CD4-positive, alpha-beta T cell (primary cell): ENCODE measurements around the gene TGFB1I1. TPM values are rescaled to one million over a fixed set of nuclear protein-coding genes. Genes with fewer than 3 reads are reported as not detected.
A peak's percentile ranks its signal among the peaks of the same experiment; 100 is the strongest.

Source experiments
- ATAC-seq: fragments of 200-7000 bp; cut with Tn5 transposase; one replicate; pipeline ENCODE4 v1.10.0; 2022; ENCODE audit warnings: mild to moderate bottlenecking; ENCODE audit not compliant: poor library complexity
- CTCF ChIA-PET: fragments of 350-600 bp; sonication (Branson Sonifier 250); formaldehyde crosslinking; loops from one replicate; lab custom pipeline; 2021; ENCODE audit warnings: antibody characterized with exemption, inconsistent platforms; lab: Charles Lee
- POLR2A ChIA-PET: fragments of 350-600 bp; sonication (Branson Sonifier 250); formaldehyde crosslinking; loops from one replicate; lab custom pipeline; 2021; ENCODE audit warnings: antibody characterized with exemption, inconsistent platforms; lab: Charles Lee
- DNase-seq, 14 experiments: peaks; one replicate each; pipeline ENCODE4 v3.0.0-alpha.2; 2013 to 2020; ENCODE audit warnings: mixed read lengths in 2 of 14
- H3K27ac ChIP-seq, 2 donors: one replicate each; pipeline versions ENCODE4 v1.5.1 to v1.7.0; 2013; ENCODE audit warnings: low read length in 2 of 2, low read depth in 1 of 2, mild to moderate bottlenecking in 1 of 2
- H3K27me3 ChIP-seq, 2 experiments: 1 replicate in 1 of 2; 2 replicates in 1 of 2; pipeline versions ENCODE4 v1.6.1 to v1.7.0; 2013; ENCODE audit warnings: low read length in 2 of 2, control low read depth in 1 of 2, mild to moderate bottlenecking in 1 of 2, moderate library complexity in 1 of 2; ENCODE audit not compliant: insufficient read depth in 2 of 2, control insufficient read depth in 1 of 2
- H3K36me3 ChIP-seq: one replicate; pipeline ENCODE4 v1.6.1; 2013; ENCODE audit warnings: low read length, control low read depth; ENCODE audit not compliant: insufficient read depth
- H3K4me1 ChIP-seq: one replicate; pipeline ENCODE4 v1.6.1; 2013; ENCODE audit warnings: low read length, control low read depth; ENCODE audit not compliant: insufficient read depth
- H3K4me3 ChIP-seq: one replicate; pipeline ENCODE4 v1.5.1; 2013; ENCODE audit warnings: mild to moderate bottlenecking, low read length, moderate library complexity
- H3K9me3 ChIP-seq, 2 experiments: 1 replicate in 1 of 2; 2 replicates in 1 of 2; pipeline versions ENCODE4 v1.6.1 to v1.7.0; 2013; ENCODE audit warnings: low read length in 2 of 2, mild to moderate bottlenecking in 2 of 2, control low read depth in 1 of 2, moderate library complexity in 1 of 2; ENCODE audit not compliant: control insufficient read depth in 1 of 2, insufficient read depth in 1 of 2
- H3K27ac Mint-ChIP-seq: one replicate; pipeline ENCODE4 v1.8.0; 2020; ENCODE audit warnings: mixed read lengths
- H3K27me3 Mint-ChIP-seq: one replicate; pipeline ENCODE4 v1.8.0; 2021; ENCODE audit warnings: mixed read lengths
- H3K36me3 Mint-ChIP-seq: one replicate; pipeline ENCODE4 v1.8.0; 2021; ENCODE audit warnings: low read depth, mixed read lengths
- H3K4me1 Mint-ChIP-seq: one replicate; pipeline ENCODE4 v1.8.0; 2021; ENCODE audit warnings: low read depth, mixed read lengths
- H3K4me3 Mint-ChIP-seq: one replicate; pipeline ENCODE4 v1.8.0; 2020; ENCODE audit warnings: mild to moderate bottlenecking, mixed read lengths
- H3K9me3 Mint-ChIP-seq: one replicate; pipeline ENCODE4 v1.8.0; 2020; ENCODE audit warnings: mixed read lengths
- intact Hi-C, 2 experiments: fragments of 100-400 bp; cut with DNase I in 1 of 2; cut with micrococcal nuclease in 1 of 2; formaldehyde crosslinking; loops; one replicate each; pipeline versions ENCODE4 v1.15.1 to v1.9.0; 2023 to 2025; cut with DNase I, micrococcal nuclease
- total RNA-seq, 174 experiments: library from RNA in 2 of 174; stranded (reverse) in 2 of 174; gene quantifications; one replicate each; pipeline ENCODE4 v1.2.3 and lab custom pipeline; 2021 to 2026
- TF ChIP-seq, protein P1 (sequence below): fragments of 200-600 bp; IDR thresholded peaks from one replicate; pipeline ENCODE4 v1.8.0; 2022; ENCODE audit warnings: antibody characterized with exemption, mild to moderate bottlenecking

The TGFB1I1 gene
- total RNA-seq, 2 experiments from 2014 or later, result 0.36 to 0.42 TPM

DNA sequence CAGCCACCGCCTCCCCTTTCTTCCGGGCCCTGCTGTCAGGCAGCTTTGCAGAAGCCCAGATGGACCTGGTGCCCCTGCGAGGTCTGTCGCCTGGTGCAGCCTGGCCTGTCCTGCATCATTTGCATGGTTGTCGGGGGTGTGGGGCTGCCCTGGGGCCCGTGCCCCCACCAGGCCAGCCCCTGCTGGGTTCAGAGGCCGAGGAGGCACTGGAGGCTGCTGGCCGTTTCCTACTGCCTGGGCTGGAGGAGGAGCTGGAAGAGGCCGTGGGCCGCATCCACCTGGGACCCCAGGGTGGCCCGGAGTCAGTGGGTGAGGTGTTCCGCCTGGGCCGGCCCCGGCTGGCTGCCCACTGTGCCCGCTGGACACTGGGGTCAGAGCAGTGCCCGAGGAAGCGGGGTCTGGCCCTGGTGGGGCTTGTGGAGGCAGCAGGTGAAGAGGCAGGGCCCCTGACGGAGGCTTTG lies 5.5 kb upstream of the TGFB1I1 start:
- Mint-ChIP-seq H3K9me3 (no peaks in the 10 kb centered on the region), H3K27me3 (no peaks in the 10 kb centered on the region), H3K27ac (no peak overlapping the region), H3K4me3 (no peak overlapping the region), H3K36me3 (peaks cover 36% of the 10 kb centered on the region), H3K4me1 (no peaks in the 10 kb centered on the region)
- ATAC-seq (no peak), DNase-seq (peak in 1 of 14 experiments; percentile 20)
- peaks cover 30% of the 10 kb centered on the region for H3K36me3 ChIP-seq
- H3K9me3 ChIP-seq, result no peaks in the 10 kb centered on the region
- no peak overlapping the region for H3K4me3 ChIP-seq
- TF ChIP-seq, protein P1, sequence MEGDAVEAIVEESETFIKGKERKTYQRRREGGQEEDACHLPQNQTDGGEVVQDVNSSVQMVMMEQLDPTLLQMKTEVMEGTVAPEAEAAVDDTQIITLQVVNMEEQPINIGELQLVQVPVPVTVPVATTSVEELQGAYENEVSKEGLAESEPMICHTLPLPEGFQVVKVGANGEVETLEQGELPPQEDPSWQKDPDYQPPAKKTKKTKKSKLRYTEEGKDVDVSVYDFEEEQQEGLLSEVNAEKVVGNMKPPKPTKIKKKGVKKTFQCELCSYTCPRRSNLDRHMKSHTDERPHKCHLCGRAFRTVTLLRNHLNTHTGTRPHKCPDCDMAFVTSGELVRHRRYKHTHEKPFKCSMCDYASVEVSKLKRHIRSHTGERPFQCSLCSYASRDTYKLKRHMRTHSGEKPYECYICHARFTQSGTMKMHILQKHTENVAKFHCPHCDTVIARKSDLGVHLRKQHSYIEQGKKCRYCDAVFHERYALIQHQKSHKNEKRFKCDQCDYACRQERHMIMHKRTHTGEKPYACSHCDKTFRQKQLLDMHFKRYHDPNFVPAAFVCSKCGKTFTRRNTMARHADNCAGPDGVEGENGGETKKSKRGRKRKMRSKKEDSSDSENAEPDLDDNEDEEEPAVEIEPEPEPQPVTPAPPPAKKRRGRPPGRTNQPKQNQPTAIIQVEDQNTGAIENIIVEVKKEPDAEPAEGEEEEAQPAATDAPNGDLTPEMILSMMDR, result no peak
- POLR2A ChIA-PET, result no interaction called here
- peaks cover 0 to 5% of the 10 kb centered on the region in 2 experiments for H3K27me3 ChIP-seq
- no peak overlapping the region for H3K27ac ChIP-seq
- intact Hi-C loops, result no loop called here
- CTCF ChIA-PET, result no interaction called here
- peaks cover 24% of the 10 kb centered on the region for H3K4me1 ChIP-seq

DNA sequence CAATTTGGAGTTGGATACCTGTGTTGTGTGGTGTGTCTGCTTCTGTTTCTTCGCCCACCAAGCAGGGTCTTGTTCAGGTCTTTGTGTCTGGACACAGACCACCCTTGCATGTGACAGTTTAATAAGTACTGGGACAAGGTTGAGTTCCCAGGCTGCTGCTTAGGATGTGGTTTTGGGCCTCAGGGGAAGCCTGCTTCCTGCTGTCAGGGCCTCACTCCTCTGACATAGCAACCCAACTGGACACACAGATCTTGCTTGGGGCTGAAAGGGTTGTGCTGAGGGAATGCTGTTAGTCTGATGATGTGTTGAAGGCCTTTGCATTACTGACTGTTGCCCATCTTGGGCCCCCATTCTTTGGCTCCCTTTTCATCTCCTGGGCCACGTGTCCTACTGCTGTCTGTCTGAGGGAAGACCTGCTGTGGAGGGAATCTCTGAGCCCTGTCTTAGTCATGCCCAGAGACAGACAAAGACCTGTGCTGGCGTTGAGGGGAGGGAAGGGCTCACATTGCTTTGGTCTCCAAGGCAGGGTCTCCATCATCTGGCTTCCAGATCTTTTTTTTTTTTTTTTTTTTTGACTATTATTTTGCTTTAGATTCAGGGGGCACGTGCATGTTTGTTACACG lies 4.7 kb upstream of the TGFB1I1 start:
- Mint-ChIP-seq H3K4me3 (no peak overlapping the region), H3K36me3 (peaks cover 36% of the 10 kb centered on the region), H3K4me1 (peaks cover under 1% of the 10 kb centered on the region), H3K27me3 (peaks cover under 1% of the 10 kb centered on the region), H3K27ac (no peak overlapping the region), H3K9me3 (no peaks in the 10 kb centered on the region)
- TF ChIP-seq, protein P1, result no peak
- Histone ChIP-seq H3K36me3 (peaks cover 25% of the 10 kb centered on the region), H3K4me3 (no peak overlapping the region), H3K9me3 (no peaks in the 10 kb centered on the region), H3K4me1 (peaks cover 31% of the 10 kb centered on the region), H3K27ac (no peak overlapping the region), H3K27me3 (peaks cover 2 to 11% of the 10 kb centered on the region in 2 experiments)
- ChIA-PET CTCF (no interaction called here), POLR2A (no interaction called here)
- intact Hi-C loops, result no loop called here
- ATAC-seq (no peak), DNase-seq (peak in 3 of 14 experiments; percentile 29 to 57 (median 30))

DNA sequence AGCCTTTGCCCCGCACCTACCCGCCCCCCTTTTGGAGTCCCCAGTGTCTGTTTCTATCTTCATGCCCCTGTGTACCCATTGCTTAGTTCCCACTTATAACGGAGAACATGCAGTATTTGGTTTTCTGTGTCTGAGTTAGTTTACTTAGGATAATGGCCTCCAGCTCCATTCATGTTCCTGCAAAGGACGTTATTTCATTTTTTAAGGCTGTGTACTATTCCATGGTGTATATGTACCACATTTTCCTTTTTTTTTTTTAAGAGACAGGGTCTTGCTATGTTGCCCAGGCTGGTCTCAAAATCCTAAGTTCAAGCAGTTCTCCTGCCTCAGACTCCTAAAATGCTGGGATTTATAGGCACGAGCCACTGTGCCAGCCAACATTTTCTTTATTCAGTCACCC lies 4.1 kb upstream of the TGFB1I1 start:
- Mint-ChIP-seq H3K4me1 (peaks cover 6% of the 10 kb centered on the region), H3K36me3 (peaks cover 33% of the 10 kb centered on the region), H3K4me3 (no peak overlapping the region), H3K27ac (no peak overlapping the region), H3K27me3 (peaks cover 7% of the 10 kb centered on the region), H3K9me3 (no peaks in the 10 kb centered on the region)
- DNase-seq (no peak), ATAC-seq (no peak)
- H3K36me3 ChIP-seq, result peaks cover 19% of the 10 kb centered on the region
- ChIA-PET CTCF (no interaction called here), POLR2A (no interaction called here)
- TF ChIP-seq, protein P1, result no peak
- no peak overlapping the region for H3K4me3 ChIP-seq
- peaks cover 0 to 4% of the 10 kb centered on the region in 2 experiments for H3K9me3 ChIP-seq
- H3K27ac ChIP-seq, result no peak overlapping the region
- intact Hi-C loops, result no loop called here
- peaks cover 37% of the 10 kb centered on the region for H3K4me1 ChIP-seq
- H3K27me3 ChIP-seq, result peaks cover 8 to 15% of the 10 kb centered on the region in 2 experiments
